Measurements from ENCODE around the gene FRMD4B. TPM values are rescaled to one million over a fixed set of nuclear protein-coding genes. Genes with fewer than 3 reads are reported as not detected.

Gene FRMD4B
- total RNA-seq, 2 experiments from 2014 or later: 29.1 to 32.8 TPM

DNA sequence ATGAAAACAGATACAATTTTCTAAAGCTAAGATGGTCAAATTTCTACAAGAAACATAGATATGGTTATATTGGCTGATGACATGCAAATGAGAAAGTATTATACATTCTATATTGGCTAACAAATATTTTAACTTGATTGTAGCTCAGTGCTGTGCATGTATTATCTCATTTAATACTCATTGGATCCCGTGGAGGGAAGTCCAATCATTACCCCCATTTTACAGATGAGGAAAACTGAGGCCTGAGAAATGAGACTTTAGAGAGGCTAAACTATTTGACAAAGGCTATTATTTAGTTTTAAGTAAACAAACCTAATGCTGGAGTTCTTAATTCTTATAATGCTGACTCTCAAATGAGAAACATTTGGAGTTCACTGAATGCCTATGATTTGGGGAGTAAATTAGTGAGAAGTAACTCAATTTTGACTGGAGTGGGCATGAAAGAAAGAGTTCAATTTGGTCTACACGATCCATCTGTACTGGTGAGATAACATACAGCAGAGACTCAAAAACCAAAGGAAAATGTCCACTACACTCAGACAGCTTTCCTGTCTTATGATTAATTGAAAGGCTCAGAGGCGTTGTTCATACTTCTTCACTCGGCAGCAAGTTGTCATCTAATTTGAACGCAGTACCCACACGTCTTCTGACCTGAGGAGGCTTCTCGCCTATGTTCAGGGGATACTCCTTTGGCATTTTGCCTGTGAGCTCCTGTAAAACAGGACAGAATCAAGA lies 191.3 kb downstream of the FRMD4B start:
- no peaks in the 10 kb centered on the region for H3K9me3 Mint-ChIP-seq
- H3K36me3 Mint-ChIP-seq: peaks cover 76% of the 10 kb centered on the region

DNA sequence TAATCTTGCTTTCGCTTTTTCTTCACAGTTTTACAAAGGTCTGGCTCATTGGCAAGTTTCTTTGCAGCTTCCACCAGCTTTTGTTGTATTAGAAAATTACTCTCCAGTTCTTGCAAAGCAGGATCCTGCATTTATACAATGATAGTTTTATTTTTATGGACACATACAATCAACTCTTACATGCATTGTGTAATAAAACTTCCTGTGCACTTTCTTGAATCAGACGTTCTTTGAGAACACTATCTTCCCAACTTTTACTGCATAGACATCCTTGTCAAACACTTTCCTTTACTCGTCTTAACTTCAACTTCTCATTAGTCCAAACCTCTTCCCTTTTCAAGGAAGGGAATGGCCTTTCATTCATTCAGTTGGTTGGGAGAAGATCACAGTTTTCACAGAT lies 192.1 kb downstream of the FRMD4B start:
- DNase-seq: no peak
- Mint-ChIP-seq H3K27ac (no peak overlapping the region), H3K4me1 (ENCODE audit: low read depth) (peaks cover 54% of the 10 kb centered on the region), H3K36me3 (peaks cover 81% of the 10 kb centered on the region), H3K9me3 (no peaks in the 10 kb centered on the region), H3K4me3 (no peak overlapping the region), H3K27me3 (no peaks in the 10 kb centered on the region)
- intact Hi-C loops (cut with micrococcal nuclease): no loop called here
- POLR2A ChIA-PET: interaction anchor here (1.4 kb wide), 1 partner anchor 13 kb away, joined by 3 read pairs; no protein-coding TSS in a partner anchor
- CTCF ChIA-PET: interaction anchor here (1.1 to 4.2 kb wide), 3 partner anchors 30 to 112 kb away, joined by 3 to 34 read pairs (median 10); no protein-coding TSS in a partner anchor

More for the DNA sequence above, 191.3 kb downstream of the FRMD4B start:
- Mint-ChIP-seq H3K4me3 (no peak overlapping the region), H3K4me1 (ENCODE audit: low read depth) (peaks cover 57% of the 10 kb centered on the region), H3K27ac (no peak overlapping the region), H3K27me3 (no peaks in the 10 kb centered on the region)
- no peak for DNase-seq
- CTCF ChIA-PET: interaction anchor here (0.6 to 4.2 kb wide), 4 partner anchors 31 to 131 kb away, joined by 3 to 34 read pairs (median 6); no protein-coding TSS in a partner anchor
- POLR2A ChIA-PET: interaction anchor here (1.2 to 1.4 kb wide), 2 partner anchors 12 to 13 kb away, joined by 3 read pairs; no protein-coding TSS in a partner anchor
- intact Hi-C loops (cut with micrococcal nuclease): no loop called here

DNA sequence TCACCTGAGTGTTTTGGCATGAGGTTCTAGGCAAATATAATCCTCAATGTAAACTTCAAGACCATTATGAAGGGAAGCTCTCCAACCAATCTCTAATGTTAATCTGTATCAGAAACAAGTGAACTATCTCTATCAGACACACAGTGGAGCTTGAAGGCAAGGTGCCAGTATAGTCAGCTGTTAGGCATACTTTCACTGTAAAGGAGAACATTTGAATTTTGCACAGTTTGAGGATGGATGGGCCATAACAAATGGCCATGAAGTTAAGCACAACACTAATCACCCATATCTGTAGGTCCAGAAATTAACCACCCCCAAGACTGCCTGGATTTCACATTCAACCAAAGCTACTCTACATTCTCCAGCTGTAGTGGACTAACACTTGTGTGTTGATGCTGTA lies 194.4 kb downstream of the FRMD4B start:
- ChIA-PET CTCF (interaction anchor here (1.4 to 3.0 kb wide), 2 partner anchors 29 to 114 kb away, joined by 5 to 13 read pairs; no protein-coding TSS in a partner anchor), POLR2A (no interaction called here)
- peaks cover 34% of the 10 kb centered on the region for H3K4me1 Mint-ChIP-seq (ENCODE audit: low read depth)
- no peaks in the 10 kb centered on the region for H3K27me3 Mint-ChIP-seq
- H3K36me3 Mint-ChIP-seq: peaks cover 79% of the 10 kb centered on the region
- DNase-seq: no peak
- intact Hi-C loops (cut with micrococcal nuclease): no loop called here
- no peak overlapping the region for H3K27ac Mint-ChIP-seq
- H3K4me3 Mint-ChIP-seq: no peak overlapping the region
- no peaks in the 10 kb centered on the region for H3K9me3 Mint-ChIP-seq

DNA sequence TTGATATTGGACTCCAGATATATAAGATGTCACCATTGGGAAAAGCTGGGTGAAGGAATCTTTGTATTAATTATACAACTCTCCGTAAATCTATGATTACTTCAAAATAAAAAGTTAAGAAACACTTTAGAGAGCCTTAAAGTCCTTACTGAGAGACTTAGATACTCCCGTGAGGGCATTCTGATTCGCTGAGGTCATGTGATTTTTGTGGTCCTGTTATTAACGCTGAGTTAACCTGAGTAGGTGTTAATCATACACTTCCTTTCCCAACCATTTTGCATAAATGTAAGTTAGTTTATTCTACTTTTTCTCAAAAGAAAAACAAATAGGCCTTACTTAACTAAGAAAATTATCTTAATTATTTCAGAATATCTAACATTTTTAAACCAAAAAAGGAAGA lies 196.4 kb downstream of the FRMD4B start:
- DNase-seq: no peak
- H3K27ac Mint-ChIP-seq: no peak overlapping the region
- CTCF ChIA-PET: interaction anchor here (3.0 kb wide), 1 partner anchor 116 kb away, joined by 13 read pairs; no protein-coding TSS in a partner anchor
- POLR2A ChIA-PET: interaction anchor here (1.2 to 1.4 kb wide), 2 partner anchors 10 to 117 kb away, joined by 3 to 5 read pairs; no protein-coding TSS in a partner anchor
- no peaks in the 10 kb centered on the region for H3K27me3 Mint-ChIP-seq
- H3K36me3 Mint-ChIP-seq: peaks cover 65% of the 10 kb centered on the region
- intact Hi-C loops (cut with micrococcal nuclease): no loop called here
- peaks cover 25% of the 10 kb centered on the region for H3K4me1 Mint-ChIP-seq (ENCODE audit: low read depth)
- H3K4me3 Mint-ChIP-seq: no peak overlapping the region
- H3K9me3 Mint-ChIP-seq: no peaks in the 10 kb centered on the region

DNA sequence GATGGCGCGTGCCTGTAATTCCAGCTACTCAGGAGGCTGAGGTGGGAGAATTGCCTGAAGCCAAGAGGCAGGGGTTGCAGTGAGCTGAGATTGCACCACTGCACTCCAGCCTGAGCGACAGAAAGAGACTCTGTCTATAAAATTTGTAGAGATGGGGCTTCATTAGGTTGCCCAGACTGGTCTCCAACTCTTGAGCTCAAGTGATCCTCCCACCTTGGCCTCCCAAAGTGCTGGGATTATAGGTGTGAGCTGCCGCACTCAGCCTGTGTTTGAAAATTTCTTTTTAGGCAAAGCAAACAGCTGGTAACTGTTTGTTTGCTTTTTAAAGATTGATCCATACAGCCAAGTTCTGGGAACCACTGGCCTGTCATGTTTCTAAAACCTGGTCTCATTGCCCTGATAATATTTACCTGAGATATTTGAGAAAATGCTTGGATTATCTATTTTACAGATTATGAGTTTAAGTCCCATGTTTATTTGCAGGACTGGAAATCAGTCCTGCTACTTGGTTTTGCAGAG lies 199.3 kb downstream of the FRMD4B start:
- intact Hi-C loops (cut with micrococcal nuclease): no loop called here
- H3K4me1 Mint-ChIP-seq (ENCODE audit: low read depth): peaks cover 26% of the 10 kb centered on the region
- H3K36me3 Mint-ChIP-seq: peaks cover 57% of the 10 kb centered on the region
- no peaks in the 10 kb centered on the region for H3K9me3 Mint-ChIP-seq
- H3K27me3 Mint-ChIP-seq: no peaks in the 10 kb centered on the region
- DNase-seq: no peak
- ChIA-PET POLR2A (no interaction called here), CTCF (interaction anchor here (0.5 to 1.2 kb wide), 2 partner anchors 120 to 250 kb away, joined by 3 to 5 read pairs; no protein-coding TSS in a partner anchor)
- H3K4me3 Mint-ChIP-seq: no peak overlapping the region
- no peak overlapping the region for H3K27ac Mint-ChIP-seq

DNA sequence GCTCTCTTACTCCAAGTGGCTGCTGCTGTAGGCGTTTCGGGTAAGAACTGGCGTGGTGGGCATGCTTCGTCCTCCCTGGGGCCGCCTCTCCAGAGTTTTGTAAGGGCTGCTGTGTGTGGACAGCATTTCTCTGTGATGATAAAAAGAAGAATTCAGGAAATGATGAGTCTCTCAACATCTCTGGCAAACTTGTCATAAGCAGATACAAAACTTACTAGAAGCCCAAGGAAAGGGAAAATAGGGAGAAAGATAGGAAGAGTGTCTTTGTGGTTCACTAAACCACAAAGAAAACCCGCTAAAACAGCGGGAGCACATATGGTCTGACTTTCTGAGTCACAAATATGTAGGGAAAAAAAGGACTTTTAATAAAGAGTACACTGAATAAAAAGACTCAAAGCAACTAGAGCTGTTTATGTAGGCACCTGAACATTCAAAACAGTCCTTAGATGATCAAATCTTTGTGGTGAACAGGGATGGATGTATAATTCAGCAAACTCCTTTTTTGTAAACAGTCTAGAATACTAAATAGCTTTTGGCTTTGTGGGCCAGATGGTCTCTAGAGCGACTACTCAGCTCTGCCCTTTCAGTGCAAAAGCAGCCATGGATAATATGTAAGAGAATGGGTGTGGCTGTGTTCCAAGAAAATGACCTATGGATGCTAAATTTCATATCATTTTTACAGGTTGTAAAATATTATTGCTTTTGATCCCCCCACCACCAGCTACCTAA lies 203.1 kb downstream of the FRMD4B start:
- Mint-ChIP-seq H3K4me1 (ENCODE audit: low read depth) (peaks cover 40% of the 10 kb centered on the region), H3K9me3 (no peaks in the 10 kb centered on the region), H3K27ac (peak overlapping the region; percentile 26), H3K36me3 (peaks cover 65% of the 10 kb centered on the region), H3K27me3 (no peaks in the 10 kb centered on the region), H3K4me3 (no peak overlapping the region)
- ChIA-PET POLR2A (interaction anchor here (1.0 kb wide), 1 partner anchor 12 kb away, joined by 3 read pairs; no protein-coding TSS in a partner anchor), CTCF (interaction anchor here (1.0 to 4.7 kb wide), 2 partner anchors 21 to 124 kb away, joined by 3 to 16 read pairs; no protein-coding TSS in a partner anchor)
- intact Hi-C loops (cut with micrococcal nuclease): no loop called here
- no peak for DNase-seq

DNA sequence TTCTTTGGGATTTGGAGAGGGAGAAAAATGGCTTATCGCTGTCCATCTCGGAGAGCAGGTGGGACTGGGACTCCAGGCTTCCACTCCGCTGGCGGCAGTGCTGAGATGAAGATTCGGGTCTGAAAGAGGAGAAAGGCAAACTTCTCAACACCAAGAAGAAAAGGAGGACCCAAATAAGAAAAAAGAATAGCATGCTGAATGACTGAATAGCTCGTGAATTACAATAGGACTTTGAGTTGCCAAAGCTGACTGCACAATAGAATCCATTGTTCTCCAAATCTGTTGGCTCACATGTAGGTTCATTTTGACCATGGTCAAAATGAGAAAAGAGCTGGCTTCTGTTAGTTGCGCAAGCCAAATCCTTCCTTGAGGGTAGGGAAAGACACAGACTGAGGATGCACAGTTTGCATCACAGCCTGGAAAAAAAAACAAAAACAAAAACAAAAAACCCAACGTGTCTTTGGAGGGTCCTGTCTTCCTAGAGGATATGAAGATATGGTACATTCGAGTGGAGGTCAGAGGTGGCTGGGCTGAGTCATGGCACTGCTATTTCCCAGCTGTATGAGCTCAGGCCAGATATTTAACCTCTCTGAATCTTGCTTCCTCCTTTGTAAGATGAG lies 204.2 kb downstream of the FRMD4B start:
- intact Hi-C loops (cut with micrococcal nuclease): no loop called here
- no peak overlapping the region for H3K27ac Mint-ChIP-seq
- H3K4me1 Mint-ChIP-seq (ENCODE audit: low read depth): peaks cover 42% of the 10 kb centered on the region
- H3K36me3 Mint-ChIP-seq: peaks cover 61% of the 10 kb centered on the region
- ChIA-PET POLR2A (interaction anchor here (1.0 kb wide), 1 partner anchor 13 kb away, joined by 3 read pairs; no protein-coding TSS in a partner anchor), CTCF (interaction anchor here (4.7 kb wide), 1 partner anchor 125 kb away, joined by 16 read pairs; no protein-coding TSS in a partner anchor)
- no peaks in the 10 kb centered on the region for H3K9me3 Mint-ChIP-seq
- no peak for DNase-seq
- no peak overlapping the region for H3K4me3 Mint-ChIP-seq
- no peaks in the 10 kb centered on the region for H3K27me3 Mint-ChIP-seq

DNA sequence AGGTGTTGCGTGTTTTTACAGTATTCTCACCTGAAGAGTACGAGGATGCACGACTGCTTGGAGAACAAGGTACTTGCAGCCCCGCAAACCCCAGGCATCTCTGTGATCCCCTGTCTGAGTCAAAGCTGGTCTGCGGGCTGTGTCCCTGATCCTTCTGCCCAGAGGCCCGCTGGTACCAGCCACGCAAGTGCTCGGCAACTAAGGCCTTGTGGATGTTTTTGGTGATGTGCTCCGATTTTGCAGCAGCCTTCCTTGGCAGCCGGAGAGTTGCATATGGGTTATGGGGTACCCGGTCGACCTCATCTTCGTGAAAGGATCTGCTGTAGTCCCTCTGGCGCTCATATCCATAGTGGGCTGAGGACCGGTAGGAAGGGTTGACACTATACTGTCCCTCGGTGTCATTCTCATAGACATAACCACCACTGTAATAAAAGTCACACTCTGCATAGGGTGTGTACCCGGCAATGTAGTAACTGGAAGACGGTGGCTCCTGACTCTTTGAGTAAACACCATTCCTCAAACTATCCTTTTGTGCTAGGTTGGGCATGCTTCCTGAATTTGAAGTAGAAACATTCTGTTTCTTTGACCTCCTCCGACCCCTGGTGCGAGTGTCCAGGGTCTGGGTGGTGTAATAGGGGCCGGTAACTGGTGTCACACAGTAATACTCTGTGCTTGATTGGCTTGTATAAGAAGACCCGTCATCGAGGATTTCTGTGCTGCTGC lies 204.9 kb downstream of the FRMD4B start:
- no peak overlapping the region for H3K4me3 Mint-ChIP-seq
- DNase-seq: no peak
- intact Hi-C loops (cut with micrococcal nuclease): no loop called here
- H3K27me3 Mint-ChIP-seq: no peaks in the 10 kb centered on the region
- no peaks in the 10 kb centered on the region for H3K9me3 Mint-ChIP-seq
- no peak overlapping the region for H3K27ac Mint-ChIP-seq
- H3K4me1 Mint-ChIP-seq (ENCODE audit: low read depth): peaks cover 43% of the 10 kb centered on the region
- ChIA-PET POLR2A (no interaction called here), CTCF (interaction anchor here (4.7 kb wide), 1 partner anchor 125 kb away, joined by 16 read pairs; no protein-coding TSS in a partner anchor)
- peaks cover 65% of the 10 kb centered on the region for H3K36me3 Mint-ChIP-seq

DNA sequence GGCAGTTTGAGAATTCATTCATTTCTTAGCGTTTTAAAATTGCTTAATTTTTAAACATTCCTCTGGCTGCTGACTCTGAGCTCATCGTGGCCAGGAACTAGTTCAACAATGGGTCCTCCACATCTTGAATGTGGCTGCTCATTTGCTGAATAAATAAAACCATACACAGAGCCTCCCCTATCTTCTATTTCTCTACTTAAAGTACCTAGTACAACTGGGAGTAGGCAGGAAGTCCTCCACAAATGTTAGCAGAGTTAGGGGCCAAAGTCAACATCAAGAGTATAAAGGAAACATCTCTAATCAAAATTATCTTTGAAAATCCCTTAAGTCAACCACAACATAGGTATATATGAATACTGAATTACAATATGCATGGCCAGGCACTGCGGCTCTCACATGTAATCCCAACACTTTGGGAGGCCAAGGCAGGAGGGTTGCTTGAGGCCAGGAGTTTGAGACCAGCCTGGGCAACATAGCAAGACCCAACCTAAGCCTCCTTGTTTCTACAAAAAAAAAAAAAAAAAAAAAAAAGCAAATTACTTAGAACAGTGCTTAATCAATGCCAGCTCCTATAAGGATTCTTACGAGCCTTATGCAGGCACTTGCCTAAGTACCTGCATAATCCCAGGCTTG lies 206.0 kb downstream of the FRMD4B start:
- H3K4me3 Mint-ChIP-seq: no peak overlapping the region
- intact Hi-C loops (cut with micrococcal nuclease): loop anchor here (1.0 kb wide), 1 partner anchor 18 kb away; no protein-coding TSS in a partner anchor

DNA sequence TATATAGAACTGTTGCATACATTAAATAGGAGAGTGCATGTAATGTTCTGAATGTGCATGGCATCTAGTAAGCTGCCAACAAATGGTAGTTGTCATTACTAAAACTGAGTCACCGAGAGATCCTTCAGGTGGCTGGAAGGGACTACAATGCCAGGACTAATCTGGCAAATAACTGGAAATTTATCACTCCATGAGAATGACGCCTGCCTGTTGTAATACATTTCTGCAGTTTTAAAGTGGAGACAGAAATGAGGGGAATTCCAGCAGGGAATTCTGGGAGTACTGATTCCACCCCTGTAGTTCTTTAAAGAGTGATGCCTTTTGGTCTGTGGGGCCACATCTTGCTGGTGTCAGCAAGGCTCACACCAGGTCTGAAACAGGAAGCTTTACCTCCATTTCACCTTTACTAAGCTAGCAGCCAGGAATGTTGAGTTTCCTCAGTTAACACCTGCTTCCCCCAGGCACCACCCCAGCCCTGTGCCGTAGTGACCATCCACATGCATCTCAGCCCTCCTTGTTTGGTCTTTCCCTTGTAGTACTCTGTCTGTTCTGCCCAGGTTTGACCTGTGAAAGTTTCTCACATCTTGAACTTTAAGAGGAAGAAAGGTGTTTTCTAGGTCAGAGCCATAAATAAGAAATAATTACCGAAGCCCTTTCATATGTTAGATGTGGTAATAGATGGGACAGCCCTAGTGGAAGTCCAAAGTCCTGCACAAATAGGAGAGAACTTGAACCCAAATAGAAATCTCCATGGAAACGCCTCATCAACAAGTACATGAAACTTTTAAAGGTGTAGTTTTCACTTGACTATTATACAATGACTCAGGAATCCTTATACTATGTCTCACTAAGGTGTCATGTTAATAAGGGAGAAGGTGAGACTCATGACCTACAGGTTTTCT lies 206.8 kb downstream of the FRMD4B start:
- CTCF ChIA-PET: interaction anchor here (0.7 to 1.5 kb wide), 6 partner anchors 18 to 127 kb away, joined by 3 to 8 read pairs (median 4); no protein-coding TSS in a partner anchor
- Mint-ChIP-seq H3K4me1 (ENCODE audit: low read depth) (peaks cover 51% of the 10 kb centered on the region), H3K4me3 (no peak overlapping the region), H3K27ac (peak overlapping the region; percentile 38), H3K9me3 (no peaks in the 10 kb centered on the region), H3K36me3 (peaks cover 71% of the 10 kb centered on the region), H3K27me3 (no peaks in the 10 kb centered on the region)
- no peak for DNase-seq
- POLR2A ChIA-PET: interaction anchor here (0.6 to 1.5 kb wide), 4 partner anchors 16 to 96 kb away, joined by 3 to 5 read pairs (median 4); no protein-coding TSS in a partner anchor
- intact Hi-C loops (cut with micrococcal nuclease): loop anchor here (1.0 kb wide), 1 partner anchor 19 kb away; no protein-coding TSS in a partner anchor

More for the DNA sequence above, 206.0 kb downstream of the FRMD4B start:
- CTCF ChIA-PET: no interaction called here
- no peaks in the 10 kb centered on the region for H3K27me3 Mint-ChIP-seq
- POLR2A ChIA-PET: interaction anchor here (0.6 kb wide), 1 partner anchor 29 kb away, joined by 3 read pairs; no protein-coding TSS in a partner anchor
- no peaks in the 10 kb centered on the region for H3K9me3 Mint-ChIP-seq
- peaks cover 68% of the 10 kb centered on the region for H3K36me3 Mint-ChIP-seq
- DNase-seq: no peak
- H3K4me1 Mint-ChIP-seq (ENCODE audit: low read depth): peaks cover 51% of the 10 kb centered on the region
- peak overlapping the region; percentile 38 for H3K27ac Mint-ChIP-seq

Measured in activated CD4-positive, alpha-beta memory T cell treated with anti-CD3 and anti-CD28 coated beads for 36 hours (primary cell).